GM12891 (cell line): Measurements from ENCODE around the gene CYGB.

Experiments used
- POLR2A ChIP-seq: IDR thresholded peaks from 2 replicates; pipeline ENCODE4 v1.6.1; 2011; ENCODE audit warnings: low read depth, low read length, control low read depth
- POLR2AphosphoS5 ChIP-seq: IDR thresholded peaks from 2 replicates; pipeline ENCODE4 v1.6.1; 2011; ENCODE audit warnings: low read depth, low read length, control low read depth

DNA sequence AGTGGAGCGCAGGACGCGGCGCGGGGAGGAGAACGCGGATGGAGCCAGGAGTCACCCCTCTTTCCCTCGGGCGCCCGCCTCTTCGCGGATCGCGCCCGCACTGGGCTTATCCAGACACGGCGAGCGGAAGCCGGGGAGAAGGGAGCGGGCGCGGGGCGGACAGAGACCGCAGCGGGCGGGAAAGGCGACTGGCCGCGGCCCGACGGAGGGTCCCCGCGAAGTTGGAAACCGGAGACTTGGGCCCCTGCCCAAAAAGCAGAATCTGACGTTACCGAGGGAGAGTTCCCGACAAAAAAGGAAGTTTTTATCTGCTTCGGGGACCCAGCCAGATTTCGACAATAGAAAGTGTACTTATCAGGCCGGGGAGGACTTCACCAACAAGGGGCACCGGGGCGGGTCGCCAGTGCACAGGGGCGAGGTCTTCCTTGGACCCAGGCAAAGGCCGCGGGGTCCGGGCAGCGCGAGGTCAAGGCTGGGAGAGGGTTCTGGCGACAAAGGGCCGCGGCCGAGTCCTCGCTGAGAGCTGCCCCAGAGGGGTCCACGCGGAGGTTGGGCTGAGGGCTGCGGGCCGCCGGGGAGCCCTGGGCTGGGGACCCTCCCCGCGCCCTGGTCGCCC lies 47.6 kb upstream of the CYGB start:
- TF ChIP-seq POLR2AphosphoS5 (no peak), POLR2A (no peak)
